GM20000 (cell line): ENCODE measurements around the gene DENND4B.
"Not testable (repeated sequence)": the region's sequence is repeated elsewhere in the genome, so short reads cannot be mapped to it uniquely, and the experiment has no call there.

Source experiments
- DNase-seq: peaks from one replicate; pipeline ENCODE4 v3.0.0; 2012; ENCODE audit warnings: low spot score
- CTCF ChIP-seq: IDR thresholded peaks from 2 replicates; pipeline ENCODE4 v1.5.1; 2012; ENCODE audit warnings: mild to moderate bottlenecking, control low read depth; ENCODE audit errors: extremely low read depth, missing control alignments

The DENND4B gene

GRCh38 chr1:153985941-153986761 is 39.6 kb upstream of the DENND4B start, which contains the start of gene RAB13:
Gene RAB13 (minus strand): TSS chr1:153986339. CDS start chr1:153986236, 103 bp downstream.
- no peak for TF ChIP-seq CTCF
- DNase-seq: peak; percentile 47

GRCh38 chr1:153985341-153985912 is 38.9 kb upstream of the DENND4B start:
- no peak for DNase-seq

GRCh38 chr1:153984123-153984894 is 37.8 kb upstream of the DENND4B start:
- TF ChIP-seq CTCF: no peak
- DNase-seq: no peak

More at GRCh38 chr1:153985341-153985912, 38.9 kb upstream of the DENND4B start:
- TF ChIP-seq CTCF: no peak

GRCh38 chr1:153981735-153982134 is 35.2 kb upstream of the DENND4B start:
- DNase-seq: not testable (repeated sequence)

GRCh38 chr1:153979091-153979490 is 32.6 kb upstream of the DENND4B start:
- not testable (repeated sequence) for DNase-seq

GRCh38 chr1:153978274-153978909 is 31.9 kb upstream of the DENND4B start:
- no peak for TF ChIP-seq CTCF
- DNase-seq: no peak

- DNase-seq: peak; percentile 91
- no peak for TF ChIP-seq CTCF
Observed at GRCh38 chr1:153977250-153978240, 31.0 kb upstream of the DENND4B start, which contains the start of gene JTB. Gene JTB (minus strand): TSS chr1:153977674. CDS start chr1:153977252, 422 bp downstream.
